ENCODE measurements around the gene DENND10.
"Not testable (repeated sequence)": the region's sequence is repeated elsewhere in the genome, so short reads cannot be mapped to it uniquely, and the experiment has no call there.

GRCh38 chr10:119107106-119107505 is 3.2 kb downstream of the DENND10 start:
- TF ChIP-seq EZH2 (IDR thresholded peaks at IDR 0.05); POLR2AphosphoS5 (IDR thresholded peaks at IDR 0.05; ENCODE audit: borderline replicate concordance, low read depth, low read length); FOXP2 (optimal IDR thresholded peaks at IDR 0.05; ENCODE audit: control extremely low read depth, extremely low read length, insufficient read depth): not testable (repeated sequence)
